Measurements from ENCODE around the gene SUSD5. TPM values are rescaled to one million over a fixed set of nuclear protein-coding genes. Genes with fewer than 3 reads are reported as not detected.

SUSD5 gene
- total and polyA plus RNA-seq, 10 donors: 0.33 to 4.5 (median 0.97) TPM

- no peak for DNase-seq
- H3K9me3 ChIP-seq: no peaks in the 10 kb centered on the region
- no peak overlapping the region for H3K4me3 ChIP-seq
- H3K27me3 ChIP-seq (replicated peaks in 1 of 7): no peaks in the 10 kb centered on the region
- peaks cover 0 to 53% (median 18%) of the 10 kb centered on the region in 6 donors for H3K36me3 ChIP-seq
- intact Hi-C loops (cut with DNase I; ENCODE audit: low total_unique reads): no loop called here
- H3K27ac ChIP-seq: no peak overlapping the region
- 81 to 91% (median 83%) methylated on average over 9 of the region's 9 CpGs for WGBS, 5 donors
- TF ChIP-seq CTCF (IDR thresholded peaks at IDR 0.05 in 8 of 11, conservative IDR thresholded peaks at IDR 0.05 in 3 of 11) (no peak), POLR2AphosphoS5 (IDR thresholded peaks at IDR 0.05) (no peak), POLR2A (IDR thresholded peaks at IDR 0.05) (no peak)
- H3K4me1 ChIP-seq: peaks cover 0 to 10% (median 2%) of the 10 kb centered on the region in 6 donors
Observed at GRCh38 chr3:33145901-33146580, 72.6 kb downstream of the SUSD5 start.

- H3K27me3 ChIP-seq (replicated peaks in 1 of 7): no peaks in the 10 kb centered on the region
- no peak for DNase-seq
- no peak overlapping the region for H3K4me3 ChIP-seq
- intact Hi-C loops (cut with DNase I; ENCODE audit: low total_unique reads): no loop called here
- H3K9me3 ChIP-seq: no peaks in the 10 kb centered on the region
- H3K27ac ChIP-seq: no peak overlapping the region
- TF ChIP-seq CTCF (IDR thresholded peaks at IDR 0.05 in 8 of 11, conservative IDR thresholded peaks at IDR 0.05 in 3 of 11): no peak
- TF ChIP-seq POLR2AphosphoS5 (IDR thresholded peaks at IDR 0.05): no peak
- no peak for TF ChIP-seq POLR2A (IDR thresholded peaks at IDR 0.05)
- peaks cover 0 to 10% (median 2%) of the 10 kb centered on the region in 6 donors for H3K4me1 ChIP-seq
- 90 to 98% (median 94%) methylated on average over 16 of the region's 16 CpGs for WGBS, 5 donors
- H3K36me3 ChIP-seq: peaks cover 0 to 59% (median 18%) of the 10 kb centered on the region in 6 donors
Observed at GRCh38 chr3:33145221-33145900, 73.2 kb downstream of the SUSD5 start.

GRCh38 chr3:33144433-33144832 lies 74.2 kb downstream of the SUSD5 start:
- H3K27ac ChIP-seq: no peak overlapping the region
- intact Hi-C loops (cut with DNase I; ENCODE audit: low total_unique reads): no loop called here
- H3K36me3 ChIP-seq: peaks cover 0 to 66% (median 18%) of the 10 kb centered on the region in 6 donors
- WGBS, 5 donors: 63 to 86% (median 80%) methylated on average over 1 of the region's 1 CpG
- H3K9me3 ChIP-seq: no peaks in the 10 kb centered on the region
- H3K4me1 ChIP-seq: peaks cover 0 to 5% (median under 1%) of the 10 kb centered on the region in 6 donors
- no peak for DNase-seq
- TF ChIP-seq POLR2AphosphoS5 (IDR thresholded peaks at IDR 0.05) (no peak), CTCF (IDR thresholded peaks at IDR 0.05 in 8 of 11, conservative IDR thresholded peaks at IDR 0.05 in 3 of 11) (peak in 4 of 11 experiments; percentile 19 to 34 (median 29))
- no peaks in the 10 kb centered on the region for H3K27me3 ChIP-seq (replicated peaks in 1 of 7)
- no peak overlapping the region for H3K4me3 ChIP-seq

- Histone ChIP-seq H3K27me3 (replicated peaks in 1 of 7) (no peaks in the 10 kb centered on the region), H3K4me1 (peaks cover 0 to 3% (median 0%) of the 10 kb centered on the region in 6 donors), H3K27ac (no peak overlapping the region), H3K9me3 (no peaks in the 10 kb centered on the region), H3K4me3 (no peak overlapping the region), H3K36me3 (peaks cover 0 to 85% (median 26%) of the 10 kb centered on the region in 6 donors)
- no peak for TF ChIP-seq CTCF (IDR thresholded peaks at IDR 0.05 in 8 of 11, conservative IDR thresholded peaks at IDR 0.05 in 3 of 11)
- no peak for TF ChIP-seq POLR2A (IDR thresholded peaks at IDR 0.05)
- TF ChIP-seq POLR2AphosphoS5 (IDR thresholded peaks at IDR 0.05): no peak
- intact Hi-C loops (cut with DNase I; ENCODE audit: low total_unique reads): no loop called here
- no peak for DNase-seq
- 93 to 98% (median 96%) methylated on average over 3 of the region's 3 CpGs for WGBS, 5 donors
Observed at GRCh38 chr3:33141006-33141405, 77.6 kb downstream of the SUSD5 start.
